H9 (cell line): ENCODE measurements around the gene DSCAM. TPM values are rescaled to one million over a fixed set of nuclear protein-coding genes. Genes with fewer than 3 reads are reported as not detected.

ENCODE experiments used
- DNase-seq: peaks from one replicate; pipeline ENCODE4 v3.0.0-alpha.2; 2017
- H2AFZ ChIP-seq: one replicate; pipeline ENCODE4 v1.6.1; 2013; ENCODE audit warnings: mild to moderate bottlenecking, low read length, control low read depth, moderate library complexity
- H2AK5ac ChIP-seq: 2 replicates; pipeline ENCODE4 v1.6.1; 2013; ENCODE audit warnings: low read length, control low read depth, mixed read lengths; ENCODE audit not compliant: insufficient read length
- H2BK120ac ChIP-seq: one replicate; pipeline ENCODE4 v1.6.1; 2013; ENCODE audit warnings: low read depth, mild to moderate bottlenecking, low read length, control low read depth, inconsistent platforms; ENCODE audit not compliant: poor library complexity, severe bottlenecking
- H2BK12ac ChIP-seq: 2 replicates; pipeline ENCODE4 v1.6.1; 2013; ENCODE audit warnings: low read length, control low read depth, mixed read lengths, low read depth; ENCODE audit not compliant: insufficient read length
- H2BK15ac ChIP-seq: 2 replicates; pipeline ENCODE4 v1.6.1; 2013; ENCODE audit warnings: low read depth, low read length, control low read depth
- H2BK20ac ChIP-seq: one replicate; pipeline ENCODE4 v1.6.1; 2013; ENCODE audit warnings: low read depth, mild to moderate bottlenecking, low read length, control low read depth, inconsistent platforms; ENCODE audit not compliant: poor library complexity, severe bottlenecking
- H2BK5ac ChIP-seq: 2 replicates; pipeline ENCODE4 v1.6.1; 2013; ENCODE audit warnings: low read length, control low read depth, mixed read lengths; ENCODE audit not compliant: insufficient read length
- H3K14ac ChIP-seq: 2 replicates; pipeline ENCODE4 v1.6.1; 2013; ENCODE audit warnings: low read length, control low read depth; ENCODE audit not compliant: insufficient read depth
- H3K18ac ChIP-seq: 2 replicates; pipeline ENCODE4 v1.6.1; 2013; ENCODE audit warnings: low read depth, mild to moderate bottlenecking, mixed read lengths, low read length, control low read depth; ENCODE audit not compliant: insufficient read length
- H3K23ac ChIP-seq: 2 replicates; pipeline ENCODE4 v1.6.1; 2013; ENCODE audit warnings: low read length, control low read depth, mixed read lengths, low read depth; ENCODE audit not compliant: insufficient read length
- H3K23me2 ChIP-seq: 2 replicates; pipeline ENCODE4 v1.6.1; 2013; ENCODE audit warnings: low read depth, mild to moderate bottlenecking, mixed read lengths, low read length, control low read depth; ENCODE audit not compliant: insufficient read length, poor library complexity, severe bottlenecking
- H3K27ac ChIP-seq: 2 replicates; pipeline ENCODE4 v1.5.1; 2013; ENCODE audit warnings: low read length, control low read depth, mixed read lengths, low read depth; ENCODE audit not compliant: insufficient read length
- H3K27me3 ChIP-seq: 2 replicates; pipeline ENCODE4 v1.6.1; 2013; ENCODE audit warnings: low read length, control low read depth, inconsistent platforms; ENCODE audit not compliant: insufficient read depth
- H3K4ac ChIP-seq: 2 replicates; pipeline ENCODE4 v1.6.1; 2013; ENCODE audit warnings: low read depth, mild to moderate bottlenecking, control low read depth, inconsistent platforms, low read length, moderate library complexity
- H3K4me1 ChIP-seq: 2 replicates; pipeline ENCODE4 v1.6.1; 2013; ENCODE audit warnings: low read length, control low read depth, inconsistent platforms; ENCODE audit not compliant: insufficient read depth
- H3K4me2 ChIP-seq: 2 replicates; pipeline ENCODE4 v1.6.1; 2013; ENCODE audit warnings: low read length, control low read depth, mixed read lengths; ENCODE audit not compliant: insufficient read length, insufficient read depth
- H3K56ac ChIP-seq: 2 replicates; pipeline ENCODE4 v1.6.1; 2013; ENCODE audit warnings: low read depth, mild to moderate bottlenecking, mixed read lengths, low read length, control low read depth; ENCODE audit not compliant: insufficient read length
- H3K79me1 ChIP-seq: 2 replicates; pipeline ENCODE4 v1.6.1; 2013; ENCODE audit warnings: low read depth, mild to moderate bottlenecking, moderate library complexity, low read length, control low read depth, inconsistent platforms; ENCODE audit not compliant: insufficient read depth, poor library complexity, severe bottlenecking
- H3K79me2 ChIP-seq: 2 replicates; pipeline ENCODE4 v1.6.1; 2013; ENCODE audit warnings: low read length, control low read depth, inconsistent platforms; ENCODE audit not compliant: insufficient read depth
- H3K9ac ChIP-seq: 2 replicates; pipeline ENCODE4 v1.6.1; 2013; ENCODE audit warnings: low read length, control low read depth, mixed read lengths; ENCODE audit not compliant: insufficient read length; ENCODE audit errors: extremely low read depth
- H3K9me3 ChIP-seq: one replicate; pipeline ENCODE4 v1.6.1; 2013; ENCODE audit warnings: low read depth, low read length, inconsistent platforms; ENCODE audit not compliant: control insufficient read depth
- H3T11ph ChIP-seq: one replicate; pipeline ENCODE4 v1.6.1; 2013; ENCODE audit warnings: mild to moderate bottlenecking, low read length, control low read depth, inconsistent platforms
- H4K20me1 ChIP-seq: one replicate; pipeline ENCODE4 v1.6.1; 2013; ENCODE audit not compliant: control insufficient read depth, insufficient read length, insufficient read depth
- H4K5ac ChIP-seq: 2 replicates; pipeline ENCODE4 v1.6.1; 2013; ENCODE audit warnings: low read depth, mild to moderate bottlenecking, mixed read lengths, low read length, control low read depth; ENCODE audit not compliant: insufficient read length
- H4K8ac ChIP-seq: replicated peaks from 2 replicates; pipeline ENCODE4 v1.6.1; 2013; ENCODE audit warnings: low read length, control low read depth, mixed read lengths, low read depth; ENCODE audit not compliant: insufficient read length
- H4K91ac ChIP-seq: 2 replicates; pipeline ENCODE4 v1.6.1; 2013; ENCODE audit warnings: low read depth, mild to moderate bottlenecking, moderate library complexity, mixed read lengths, low read length, control low read depth; ENCODE audit not compliant: insufficient read length
- H3K27ac Mint-ChIP-seq, 3 experiments: 2 replicates in 2 of 3; 3 replicates in 1 of 3; pipeline ENCODE4 v1.8.0; 2020 to 2021; ENCODE audit warnings: mixed read lengths in 3 of 3, mild to moderate bottlenecking in 1 of 3, moderate library complexity in 1 of 3
- H3K27me3 Mint-ChIP-seq: 2 replicates; pipeline ENCODE4 v1.8.0; 2021; ENCODE audit warnings: low read depth, mild to moderate bottlenecking, moderate library complexity, mixed read lengths
- H3K36me3 Mint-ChIP-seq, 3 experiments: 2 replicates in 2 of 3; 3 replicates in 1 of 3; pipeline ENCODE4 v1.8.0; 2020 to 2021; ENCODE audit warnings: low read depth in 3 of 3, mixed read lengths in 3 of 3; ENCODE audit not compliant: insufficient read depth in 1 of 3
- H3K4me1 Mint-ChIP-seq, 2 experiments: 2 replicates each; pipeline ENCODE4 v1.8.0; 2020; ENCODE audit warnings: mixed read lengths in 2 of 2
- H3K4me3 Mint-ChIP-seq, 2 experiments: 2 replicates in 1 of 2; 3 replicates in 1 of 2; pipeline ENCODE4 v1.8.0; 2020 to 2021; ENCODE audit warnings: mild to moderate bottlenecking in 2 of 2, mixed read lengths in 2 of 2, moderate library complexity in 1 of 2
- H3K9me3 Mint-ChIP-seq, 2 experiments: 2 replicates in 1 of 2; 3 replicates in 1 of 2; pipeline ENCODE4 v1.8.0; 2020; ENCODE audit warnings: mild to moderate bottlenecking in 2 of 2, mixed read lengths in 2 of 2, moderate library complexity in 1 of 2
- CTCF ChIP-seq: fragments of 200-600 bp; sonication (generic); conservative IDR thresholded peaks from 3 replicates; pipeline ENCODE4 v1.8.0; 2021; ENCODE audit warnings: antibody characterized with exemption, mild to moderate bottlenecking
- WGBS: extraction: QIAGEN DNeasy Blood & Tissue Kit; methylation state at CpG from one replicate; pipeline ENCODE4 v1.1.7; 2013; ENCODE audit warnings: missing lambda C conversion rate, low lambda C conversion rate, mixed read lengths; ENCODE audit not compliant: insufficient read length; ENCODE audit errors: extremely low coverage; 5-methylcytosine and 5-hydroxymethylcytosine counted together
- total RNA-seq: library from RNA; stranded (reverse); gene quantifications from 2 replicates; pipeline ENCODE4 v1.2.1, GENCODE V29; 2021

DSCAM gene
- total RNA-seq, 1 experiment from 2014 or later, result 0.17 TPM

DNA sequence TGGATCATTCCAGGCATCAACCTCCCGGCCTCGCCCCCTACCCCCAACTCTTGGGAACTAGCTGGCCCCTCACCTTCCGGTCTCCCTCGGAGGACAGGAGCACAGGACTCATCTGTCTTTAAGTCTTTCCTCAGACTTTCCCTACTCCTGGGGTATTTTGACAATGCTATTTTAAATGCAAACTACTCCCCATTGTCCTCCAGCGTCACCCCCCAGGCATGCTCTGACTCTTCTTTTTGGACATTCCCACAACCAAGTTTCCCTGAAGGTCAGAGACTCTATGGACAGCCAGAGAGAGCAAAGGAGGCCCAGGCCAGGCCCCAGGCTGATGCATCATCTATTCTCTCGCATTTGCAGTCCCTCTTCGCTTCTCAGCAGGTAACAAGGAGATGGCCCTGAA, 555.4 kb downstream of the DSCAM start:
- peak overlapping the region; percentile 2 to 42 (median 25); a peak in 5 of 7 replicates for H3K27ac Mint-ChIP-seq
- Histone ChIP-seq H3K56ac (no peak overlapping the region), H3K18ac (no peak overlapping the region), H3K4me1 (peaks cover 3% of the 10 kb centered on the region; the same call in 1 of the 2 replicates), H3K27me3 (no peaks in the 10 kb centered on the region), H2AFZ (no peak overlapping the region), H2BK15ac (no peak overlapping the region), H3K4ac (no peak overlapping the region), H2AK5ac (no peak overlapping the region), H3K9ac (no peak overlapping the region), H4K8ac (no peak overlapping the region), H3K23ac (no peak overlapping the region), H4K5ac (no peak overlapping the region), H3K9me3 (peaks cover 6% of the 10 kb centered on the region), H3K27ac (no peak overlapping the region), H4K20me1 (no peaks in the 10 kb centered on the region), H3K14ac (no peak overlapping the region), H4K91ac (no peak overlapping the region), H3K23me2 (peaks cover 4% of the 10 kb centered on the region), H3K79me1 (no peaks in the 10 kb centered on the region), H2BK120ac (no peak overlapping the region), H2BK20ac (no peak overlapping the region), H3K79me2 (no peaks in the 10 kb centered on the region), H3K4me2 (no peak overlapping the region), H3T11ph (no peak overlapping the region), H2BK12ac (no peak overlapping the region), H2BK5ac (no peak overlapping the region)
- no peak for TF ChIP-seq CTCF
- DNase-seq, result peak; percentile 38
- peaks cover 0 to 6% of the 10 kb centered on the region in 2 experiments; a peak in 3 of 5 replicates for H3K9me3 Mint-ChIP-seq
- H3K36me3 Mint-ChIP-seq, result peaks cover 0 to 2% (median 0%) of the 10 kb centered on the region in 3 experiments; a peak in 2 of 7 replicates
- H3K4me3 Mint-ChIP-seq, result peak overlapping the region in 1 of 2 experiments; percentile 0; a peak in 1 of 5 replicates
- H3K27me3 Mint-ChIP-seq, result peaks cover 2% of the 10 kb centered on the region; the same call in 1 of the 2 replicates
- no CpG with 5 or more reads among the region's 7 CpGs for WGBS
- peaks cover 20% of the 10 kb centered on the region in 2 experiments for H3K4me1 Mint-ChIP-seq
